ENCODE results near the gene SCFD2.

DNA sequence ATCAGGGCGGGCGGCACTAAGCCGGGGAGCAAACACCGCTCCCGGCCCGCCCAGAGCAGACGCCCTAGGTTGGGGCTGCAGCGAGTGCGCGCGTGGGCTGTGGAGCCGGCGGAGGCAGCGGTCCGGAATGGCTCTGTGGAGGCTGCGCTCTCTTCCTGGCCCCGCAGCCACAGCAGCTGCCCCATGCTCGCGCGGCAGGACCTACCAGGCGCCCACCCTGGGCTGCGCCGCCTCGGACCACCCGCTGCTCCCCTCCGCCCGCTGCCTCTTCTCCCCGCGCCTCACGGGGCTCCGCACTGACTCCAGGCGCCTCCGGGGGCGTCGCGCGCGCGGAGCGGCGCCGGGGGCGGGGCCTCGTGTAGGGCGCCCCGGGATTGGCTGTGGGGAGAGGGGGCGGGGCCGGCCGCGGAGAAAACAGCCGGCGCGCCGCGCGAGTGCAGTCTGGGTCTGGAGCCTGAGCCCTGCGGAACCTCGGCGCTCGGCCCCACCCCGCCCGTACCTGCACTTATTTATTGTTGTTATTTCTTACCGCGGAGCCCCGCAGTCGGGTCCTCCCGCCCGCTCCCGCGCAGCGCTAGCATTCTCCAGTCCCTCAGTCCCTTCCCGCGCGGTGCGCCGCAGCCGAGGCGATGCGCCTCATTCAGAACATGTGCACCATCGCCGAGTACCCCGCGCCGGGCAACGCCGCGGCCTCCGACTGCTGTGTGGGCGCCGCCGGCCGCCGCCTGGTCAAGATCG, 503.8 kb downstream of the SCFD2 start, which contains the start of gene RASL11B:
- TF ChIP-seq GATA3 (IDR thresholded peaks at IDR 0.05; ENCODE audit: low read depth, low read length): no peak
- TF ChIP-seq GATA2 (IDR thresholded peaks at IDR 0.05; ENCODE audit: low read depth, low read length): no peak

All from SH-SY5Y (cell line).